ENCODE measurements around the gene PLD1.
A peak's percentile ranks its signal among the peaks of the same experiment; 100 is the strongest.
"Not testable (repeated sequence)": the region's sequence is repeated elsewhere in the genome, so short reads cannot be mapped to it uniquely, and the experiment has no call there.

The PLD1 gene

GRCh38 chr3:171835613-171836012 lies 25.3 kb upstream of the PLD1 start:
- no peak for DNase-seq

- no peak for DNase-seq
Measured at GRCh38 chr3:171835116-171835515, 24.8 kb upstream of the PLD1 start.

- DNase-seq, result no peak
Measured at GRCh38 chr3:171834461-171834801, 24.1 kb upstream of the PLD1 start.

- no peak for DNase-seq
Measured at GRCh38 chr3:171833789-171834460, 23.6 kb upstream of the PLD1 start.

GRCh38 chr3:171832989-171833388 lies 22.7 kb upstream of the PLD1 start:
- DNase-seq, result no peak

- no peak for DNase-seq
Measured at GRCh38 chr3:171831936-171832335, 21.7 kb upstream of the PLD1 start.

GRCh38 chr3:171830518-171830875 lies 20.2 kb upstream of the PLD1 start:
- no peak for DNase-seq

GRCh38 chr3:171829841-171830517 lies 19.7 kb upstream of the PLD1 start:
- peak; percentile 88 for DNase-seq

GRCh38 chr3:171828902-171829770 lies 18.9 kb upstream of the PLD1 start:
- no peak for DNase-seq

- DNase-seq, result no peak
Measured at GRCh38 chr3:171827836-171828458, 17.7 kb upstream of the PLD1 start.

GRCh38 chr3:171827385-171827784 lies 17.1 kb upstream of the PLD1 start:
- DNase-seq, result no peak

GRCh38 chr3:171825222-171825828 lies 15.0 kb upstream of the PLD1 start:
- DNase-seq, result no peak

GRCh38 chr3:171824824-171825221 lies 14.5 kb upstream of the PLD1 start:
- DNase-seq, result no peak

- DNase-seq, result no peak
Measured at GRCh38 chr3:171824116-171824515, 13.8 kb upstream of the PLD1 start.

- no peak for DNase-seq
Measured at GRCh38 chr3:171822431-171823106, 12.3 kb upstream of the PLD1 start.

GRCh38 chr3:171821778-171822358 lies 11.6 kb upstream of the PLD1 start:
- no peak for DNase-seq

- no peak for DNase-seq
Measured at GRCh38 chr3:171821044-171821443, 10.8 kb upstream of the PLD1 start.

- no peak for DNase-seq
Measured at GRCh38 chr3:171817074-171817800, 7.0 kb upstream of the PLD1 start.

GRCh38 chr3:171815973-171816595 lies 5.8 kb upstream of the PLD1 start:
- no peak for DNase-seq

GRCh38 chr3:171814662-171815061 lies 4.4 kb upstream of the PLD1 start:
- not testable (repeated sequence) for DNase-seq
